BLaER1 (cell line): ENCODE measurements around the gene TIE1.

Source experiments
- H3K27ac ChIP-seq: shearing (Covaris generic); formaldehyde crosslinking; 2 replicates; pipeline ENCODE4 v1.8.1; 2022
- H3K27me3 ChIP-seq: shearing (Covaris generic); formaldehyde crosslinking; 2 replicates; pipeline ENCODE4 v1.8.1; 2022
- H3K36me3 ChIP-seq: shearing (Covaris generic); formaldehyde crosslinking; 2 replicates; pipeline ENCODE4 v1.8.1; 2022
- H3K4me1 ChIP-seq: shearing (Covaris generic); formaldehyde crosslinking; 2 replicates; pipeline ENCODE4 v1.8.1; 2022
- H3K4me2 ChIP-seq: shearing (Covaris generic); formaldehyde crosslinking; 2 replicates; pipeline ENCODE4 v1.8.1; 2022
- H3K4me3 ChIP-seq: shearing (Covaris generic); formaldehyde crosslinking; 2 replicates; pipeline ENCODE4 v1.8.1; 2022
- H3K9ac ChIP-seq: shearing (Covaris generic); formaldehyde crosslinking; 2 replicates; pipeline ENCODE4 v1.8.1; 2022
- H3K9me3 ChIP-seq: shearing (Covaris generic); formaldehyde crosslinking; 2 replicates; pipeline ENCODE4 v1.8.1; 2022
- H4K20me1 ChIP-seq: shearing (Covaris generic); formaldehyde crosslinking; 2 replicates; pipeline ENCODE4 v1.8.1; 2022
- Cebpa-rat ChIP-seq: shearing (Covaris generic); IDR thresholded peaks from 2 replicates; pipeline ENCODE4 v1.8.1; 2022

Gene TIE1

DNA sequence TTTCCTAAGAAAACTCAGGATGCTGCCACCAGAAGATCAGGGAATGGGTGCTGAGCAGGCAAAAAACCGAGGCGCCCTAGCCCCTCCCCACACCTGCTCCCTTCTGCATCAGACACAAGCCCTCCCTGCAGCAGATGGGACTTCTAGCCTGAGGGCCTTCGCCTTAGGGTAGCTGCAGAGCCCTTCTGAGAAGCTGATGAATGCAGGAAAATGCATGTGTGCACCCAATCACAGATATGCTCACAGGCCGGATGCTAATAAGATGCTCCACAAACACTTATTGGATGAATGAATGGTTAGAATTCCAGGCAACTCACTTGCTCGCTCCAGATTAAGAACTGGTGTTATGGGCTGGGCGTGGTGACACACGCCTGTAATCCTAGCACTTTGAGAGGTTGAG is 8.6 kb upstream of the TIE1 start:
- Histone ChIP-seq H3K9ac (no peak overlapping the region), H3K4me3 (no peak overlapping the region), H3K27ac (no peak overlapping the region), H4K20me1 (no peaks in the 10 kb centered on the region), H3K4me2 (no peak overlapping the region), H3K27me3 (no peaks in the 10 kb centered on the region), H3K36me3 (no peaks in the 10 kb centered on the region), H3K9me3 (no peaks in the 10 kb centered on the region), H3K4me1 (peaks cover 19% of the 10 kb centered on the region)
- TF ChIP-seq Cebpa-rat: no peak

DNA sequence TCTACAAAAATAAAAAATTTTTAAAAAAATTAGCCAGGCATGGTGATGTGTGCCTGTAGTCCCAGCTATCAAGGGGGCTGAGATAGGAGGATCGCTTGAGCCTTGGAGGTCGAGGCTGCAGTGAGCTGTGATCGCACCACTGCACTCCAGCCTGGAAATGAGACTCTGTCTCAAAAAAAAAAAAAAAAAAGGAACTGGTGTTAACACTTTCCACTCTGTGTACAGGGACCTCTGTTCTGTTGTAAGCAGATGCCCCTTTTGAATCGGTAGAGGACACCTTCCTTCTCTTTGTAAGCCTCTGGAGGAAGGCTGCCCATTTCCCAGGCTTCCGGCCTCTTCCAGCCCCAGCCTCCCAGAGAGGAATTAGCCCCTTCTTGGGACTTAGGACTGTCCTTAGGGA is 8.1 kb upstream of the TIE1 start:
- no peak overlapping the region for H3K27ac ChIP-seq
- no peak for TF ChIP-seq Cebpa-rat
- H4K20me1 ChIP-seq: no peaks in the 10 kb centered on the region
- H3K4me1 ChIP-seq: peaks cover 19% of the 10 kb centered on the region
- H3K4me2 ChIP-seq: peak overlapping the region; percentile 19; the same call in 1 of the 2 replicates
- H3K27me3 ChIP-seq: no peaks in the 10 kb centered on the region
- H3K9me3 ChIP-seq: no peaks in the 10 kb centered on the region
- no peaks in the 10 kb centered on the region for H3K36me3 ChIP-seq
- no peak overlapping the region for H3K4me3 ChIP-seq
- no peak overlapping the region for H3K9ac ChIP-seq

DNA sequence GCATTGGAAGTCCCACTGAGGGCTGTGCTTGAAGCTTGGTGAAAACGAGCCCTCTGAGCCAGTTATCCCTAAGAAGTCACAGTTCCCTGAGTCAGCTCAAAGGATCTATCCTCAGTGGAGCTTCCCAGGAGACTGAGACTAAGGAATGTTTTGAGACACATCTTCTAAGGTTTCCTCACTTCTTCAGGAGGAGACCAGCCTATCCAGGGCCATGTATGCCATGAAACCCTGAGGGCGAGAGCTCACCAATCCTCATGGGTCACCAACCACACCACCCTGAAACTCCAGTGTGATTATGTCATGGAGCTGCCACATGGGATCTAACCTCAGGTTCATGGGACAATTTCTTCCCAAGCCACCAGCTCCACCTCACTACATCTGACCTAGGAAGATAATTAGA is 7.6 kb upstream of the TIE1 start:
- Histone ChIP-seq H3K4me3 (no peak overlapping the region), H3K27ac (no peak overlapping the region), H3K4me2 (peak overlapping the region; percentile 19; the same call in 1 of the 2 replicates), H3K9ac (no peak overlapping the region), H3K27me3 (no peaks in the 10 kb centered on the region), H4K20me1 (no peaks in the 10 kb centered on the region), H3K36me3 (no peaks in the 10 kb centered on the region), H3K9me3 (no peaks in the 10 kb centered on the region), H3K4me1 (peaks cover 19% of the 10 kb centered on the region)
- no peak for TF ChIP-seq Cebpa-rat

DNA sequence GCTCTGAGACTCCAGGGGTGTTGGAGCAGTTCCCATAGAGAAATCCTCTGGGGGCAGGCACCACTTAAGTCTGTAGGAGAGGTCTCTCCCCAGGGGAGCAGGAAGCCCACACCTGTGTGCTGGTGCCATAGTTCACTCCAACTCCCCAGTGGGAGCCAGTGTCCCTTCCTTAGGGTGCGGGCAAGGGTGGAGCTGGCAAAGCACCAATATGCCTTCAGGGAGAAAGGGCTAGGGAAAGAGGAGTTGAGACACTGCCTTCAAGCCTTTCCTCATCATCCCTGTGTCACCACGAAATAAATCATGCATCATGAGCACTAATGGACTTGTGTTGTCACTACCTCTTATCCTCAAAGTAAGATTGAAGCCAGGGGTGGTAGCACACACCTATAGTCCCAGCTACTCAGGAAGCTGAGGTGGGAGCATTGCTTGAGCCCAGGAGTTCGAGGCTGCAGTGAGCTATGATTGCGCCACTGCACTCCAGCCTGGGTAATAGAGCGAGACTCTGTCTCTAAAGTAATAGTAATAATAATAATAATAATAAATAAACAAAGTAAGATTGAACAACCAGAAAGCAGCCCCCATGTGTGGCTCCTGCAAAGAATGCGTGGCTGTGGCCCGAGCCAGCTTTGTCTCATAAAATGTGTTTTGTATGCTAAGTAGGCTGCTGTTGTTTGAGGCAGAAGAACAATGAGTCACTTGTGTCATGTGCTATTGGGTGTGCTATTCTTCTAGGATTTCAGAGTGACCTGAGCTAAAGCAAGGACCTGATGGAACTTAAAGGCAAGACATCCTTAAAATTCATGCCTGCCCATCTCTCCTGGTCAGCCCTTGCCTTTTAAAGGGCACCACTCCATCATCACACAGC is 6.7 kb upstream of the TIE1 start:
- Histone ChIP-seq H3K27ac (no peak overlapping the region), H3K36me3 (no peaks in the 10 kb centered on the region), H4K20me1 (no peaks in the 10 kb centered on the region), H3K9ac (no peak overlapping the region), H3K27me3 (no peaks in the 10 kb centered on the region), H3K9me3 (no peaks in the 10 kb centered on the region), H3K4me3 (no peak overlapping the region), H3K4me2 (no peak overlapping the region), H3K4me1 (peaks cover 19% of the 10 kb centered on the region)
- no peak for TF ChIP-seq Cebpa-rat

DNA sequence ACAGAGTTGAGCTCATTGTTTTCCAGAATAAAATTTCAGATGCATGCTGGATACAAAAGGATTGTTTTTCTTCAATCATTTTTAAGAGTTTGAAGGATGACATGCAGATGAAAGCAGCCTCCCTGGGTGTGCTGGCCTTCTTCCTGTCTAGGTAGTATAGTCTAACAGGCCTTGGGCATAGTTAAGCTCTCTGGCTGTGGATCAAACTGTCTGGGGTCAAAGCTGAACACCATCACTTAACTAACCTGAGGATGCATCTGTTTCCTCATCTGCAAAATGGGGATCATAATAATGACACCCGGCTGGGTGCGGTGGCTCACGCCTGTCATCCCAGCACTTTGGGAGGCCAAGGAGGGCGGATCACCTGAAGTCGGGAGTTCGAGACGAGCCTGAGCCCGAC is 6.0 kb upstream of the TIE1 start:
- Histone ChIP-seq H3K4me3 (no peak overlapping the region), H3K9ac (no peak overlapping the region), H3K9me3 (no peaks in the 10 kb centered on the region), H3K36me3 (no peaks in the 10 kb centered on the region), H4K20me1 (no peaks in the 10 kb centered on the region), H3K27ac (no peak overlapping the region), H3K4me1 (peaks cover 23% of the 10 kb centered on the region), H3K27me3 (no peaks in the 10 kb centered on the region), H3K4me2 (no peak overlapping the region)
- TF ChIP-seq Cebpa-rat: no peak

DNA sequence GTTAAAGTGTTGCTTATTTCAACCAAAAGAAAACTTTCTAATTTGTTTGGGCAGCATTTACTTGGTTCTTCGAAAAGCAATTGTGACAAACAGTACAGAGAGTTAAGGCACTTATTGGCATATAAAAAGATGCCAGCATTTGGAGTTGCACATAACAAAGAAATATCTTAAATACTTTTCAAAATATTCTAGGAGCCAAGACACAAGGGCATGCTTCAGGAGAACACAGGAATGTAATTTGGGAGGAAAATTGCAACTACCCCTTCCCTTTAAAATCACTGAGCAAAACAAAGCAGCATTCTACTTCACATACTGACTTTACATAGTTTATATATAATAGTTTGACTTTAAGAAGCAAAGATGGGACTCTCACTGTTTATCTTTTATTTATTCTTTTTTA is 4.6 kb upstream of the TIE1 start:
- H3K4me1 ChIP-seq: peaks cover 38% of the 10 kb centered on the region
- H3K4me2 ChIP-seq: no peak overlapping the region
- H3K27ac ChIP-seq: no peak overlapping the region
- H3K4me3 ChIP-seq: no peak overlapping the region
- no peaks in the 10 kb centered on the region for H3K9me3 ChIP-seq
- no peak overlapping the region for H3K9ac ChIP-seq
- no peaks in the 10 kb centered on the region for H3K36me3 ChIP-seq
- H3K27me3 ChIP-seq: no peaks in the 10 kb centered on the region
- TF ChIP-seq Cebpa-rat: no peak
- no peaks in the 10 kb centered on the region for H4K20me1 ChIP-seq

DNA sequence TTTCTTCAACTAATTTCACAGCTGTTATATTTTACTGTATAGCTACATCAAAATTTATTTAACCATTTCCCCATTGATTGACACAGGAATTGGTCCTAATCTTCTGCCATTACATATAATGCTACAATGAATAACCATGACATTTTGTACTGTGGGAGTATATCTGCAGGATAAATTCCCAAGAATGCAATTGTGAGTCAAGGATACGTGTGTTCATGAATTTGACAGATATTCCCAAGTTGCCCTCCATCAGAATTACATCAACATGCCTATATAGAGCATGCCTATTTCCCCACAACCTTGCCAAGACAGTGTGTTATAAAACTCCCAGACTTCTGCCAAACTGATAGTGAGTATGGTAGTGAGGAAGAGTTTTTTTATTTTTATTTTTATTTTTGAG is 2.7 kb upstream of the TIE1 start:
- no peak for TF ChIP-seq Cebpa-rat
- H4K20me1 ChIP-seq: no peaks in the 10 kb centered on the region
- no peaks in the 10 kb centered on the region for H3K9me3 ChIP-seq
- no peaks in the 10 kb centered on the region for H3K27me3 ChIP-seq
- no peak overlapping the region for H3K4me2 ChIP-seq
- H3K36me3 ChIP-seq: no peaks in the 10 kb centered on the region
- no peak overlapping the region for H3K4me3 ChIP-seq
- H3K4me1 ChIP-seq: peaks cover 35% of the 10 kb centered on the region
- H3K27ac ChIP-seq: no peak overlapping the region
- no peak overlapping the region for H3K9ac ChIP-seq

DNA sequence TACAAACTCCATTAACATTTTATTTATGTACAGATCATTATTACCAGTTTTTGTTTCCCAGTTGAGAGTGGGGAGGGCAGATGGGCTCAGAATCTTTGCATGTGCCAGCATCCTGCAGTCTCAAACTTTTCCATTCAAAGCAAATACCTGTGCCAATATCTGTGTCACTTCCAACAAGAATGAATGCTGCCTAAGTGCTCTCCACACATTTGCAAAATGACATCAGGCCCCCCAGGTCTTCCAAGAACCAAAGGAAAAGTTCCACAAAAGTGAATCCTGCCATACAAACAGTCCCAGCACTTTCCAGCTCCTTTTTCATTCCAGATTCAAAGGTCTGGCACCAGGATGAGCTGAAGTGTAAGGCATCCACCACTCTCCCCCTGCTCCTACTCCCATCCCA is 1.7 kb upstream of the TIE1 start:
- Histone ChIP-seq H4K20me1 (no peaks in the 10 kb centered on the region), H3K4me1 (peaks cover 38% of the 10 kb centered on the region), H3K36me3 (no peaks in the 10 kb centered on the region), H3K4me3 (no peak overlapping the region), H3K9ac (no peak overlapping the region), H3K27ac (no peak overlapping the region), H3K4me2 (no peak overlapping the region), H3K9me3 (no peaks in the 10 kb centered on the region), H3K27me3 (no peaks in the 10 kb centered on the region)
- no peak for TF ChIP-seq Cebpa-rat

DNA sequence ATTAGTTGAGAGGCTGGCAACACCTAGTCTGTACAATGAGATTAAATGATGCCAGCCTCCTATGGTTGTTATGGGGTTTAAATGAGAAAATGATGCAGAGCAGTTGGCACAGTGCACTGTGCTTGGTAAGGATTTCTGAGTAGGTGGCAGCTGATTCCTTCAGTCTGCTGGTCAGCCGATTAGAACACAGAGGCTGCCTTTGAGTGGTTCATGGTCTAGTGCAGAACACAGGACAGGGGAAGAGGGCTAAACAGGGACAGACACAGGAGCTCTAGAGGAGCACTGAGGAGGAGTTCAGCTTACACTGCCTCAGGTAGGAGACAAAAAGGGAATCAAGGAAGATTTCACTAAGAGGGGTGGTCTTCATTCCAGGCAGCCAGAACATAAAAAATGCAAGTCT is 1.4 kb downstream of the TIE1 start:
- Histone ChIP-seq H3K4me1 (peaks cover 44% of the 10 kb centered on the region), H3K27ac (no peak overlapping the region), H3K4me3 (no peak overlapping the region), H4K20me1 (no peaks in the 10 kb centered on the region), H3K36me3 (no peaks in the 10 kb centered on the region), H3K9ac (no peak overlapping the region), H3K9me3 (no peaks in the 10 kb centered on the region), H3K27me3 (no peaks in the 10 kb centered on the region), H3K4me2 (no peak overlapping the region)
- no peak for TF ChIP-seq Cebpa-rat

DNA sequence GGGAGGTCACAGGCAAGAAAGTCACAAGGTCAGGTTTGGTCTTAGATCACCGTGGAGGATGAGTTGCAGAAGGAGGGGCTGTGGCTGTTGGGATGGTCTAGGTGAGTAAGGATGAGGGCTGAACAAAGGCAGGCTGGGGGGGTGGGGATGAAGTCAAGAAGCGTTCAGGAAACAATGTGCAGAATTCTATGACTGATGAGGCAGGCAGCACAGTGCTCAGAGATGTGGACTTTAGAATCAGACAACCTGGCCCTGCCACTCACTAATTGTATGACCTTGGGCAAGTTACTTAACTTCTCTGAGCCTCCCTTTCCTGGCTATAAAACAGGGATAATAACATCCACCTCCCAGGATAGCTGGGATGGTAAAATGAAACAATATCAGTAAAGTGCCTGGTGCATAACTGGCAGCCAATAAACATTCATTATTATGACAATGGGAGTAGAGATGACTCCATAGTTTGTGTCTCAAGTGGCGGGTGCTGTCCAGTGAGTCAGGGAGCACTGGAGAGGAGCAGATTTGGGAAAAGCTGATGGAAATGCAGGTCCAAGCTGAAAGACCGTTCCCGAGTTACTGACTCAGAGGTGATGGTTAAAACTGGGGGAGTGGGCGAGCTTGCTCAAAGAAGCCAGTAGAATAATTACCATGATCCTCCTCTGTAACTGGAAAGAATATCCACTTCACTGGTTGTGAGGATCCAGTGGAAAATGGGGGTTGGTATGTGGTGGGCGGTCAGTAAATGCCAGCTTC is 2.1 kb downstream of the TIE1 start:
- no peaks in the 10 kb centered on the region for H3K36me3 ChIP-seq
- H3K4me2 ChIP-seq: no peak overlapping the region
- H3K9me3 ChIP-seq: no peaks in the 10 kb centered on the region
- H3K4me1 ChIP-seq: peaks cover 44% of the 10 kb centered on the region
- H3K9ac ChIP-seq: no peak overlapping the region
- no peak for TF ChIP-seq Cebpa-rat
- H3K27me3 ChIP-seq: no peaks in the 10 kb centered on the region
- H3K27ac ChIP-seq: no peak overlapping the region
- no peak overlapping the region for H3K4me3 ChIP-seq
- no peaks in the 10 kb centered on the region for H4K20me1 ChIP-seq
